ENCODE data around the gene TRIP13.

TRIP13 gene

GRCh38 chr5:873328-873727 is 19.4 kb upstream of the TRIP13 start:
- Histone ChIP-seq H3K79me2 (ENCODE audit: control insufficient read depth, low read length) (no peaks in the 10 kb centered on the region; the same call in 1 of the 2 replicates), H3K4me1 (ENCODE audit: control insufficient read depth, low read length) (no peaks in the 10 kb centered on the region), H3K36me3 (ENCODE audit: control insufficient read depth, low read length) (peaks cover 95% of the 10 kb centered on the region), H3K4me2 (ENCODE audit: low read length) (no peak overlapping the region), H3K4me3 (ENCODE audit: low read length) (no peak overlapping the region), H3K9me3 (ENCODE audit: control insufficient read depth, insufficient read depth, low read length) (no peaks in the 10 kb centered on the region), H3K9me2 (replicated peaks; ENCODE audit: control insufficient read depth, low read length) (no peaks in the 10 kb centered on the region), H3F3A (ENCODE audit: control insufficient read depth, insufficient read depth) (no peaks in the 10 kb centered on the region), H3K27me3 (ENCODE audit: control insufficient read depth, low read length) (no peaks in the 10 kb centered on the region), H3K27ac (ENCODE audit: low read depth, low read length) (no peak overlapping the region), H4K20me1 (ENCODE audit: control insufficient read depth, insufficient read depth, low read depth, low read length) (no peaks in the 10 kb centered on the region)
- no peak for TF ChIP-seq CTCF (IDR thresholded peaks at IDR 0.05; ENCODE audit: low read depth, low read length, poor library complexity, severe bottlenecking)
- TF ChIP-seq EZH2phosphoT487 (IDR thresholded peaks at IDR 0.05; ENCODE audit: borderline replicate concordance, low read length), result no peak

GRCh38 chr5:875931-876330 is 16.8 kb upstream of the TRIP13 start:
- no peak overlapping the region for H3K4me3 ChIP-seq (ENCODE audit: low read length)
- H3K36me3 ChIP-seq (ENCODE audit: control insufficient read depth, low read length), result peaks cover 73% of the 10 kb centered on the region
- no peaks in the 10 kb centered on the region for H4K20me1 ChIP-seq (ENCODE audit: control insufficient read depth, insufficient read depth, low read depth, low read length)

GRCh38 chr5:876398-877365 is 16.0 kb upstream of the TRIP13 start:
- Histone ChIP-seq H3K27me3 (ENCODE audit: control insufficient read depth, low read length) (no peaks in the 10 kb centered on the region), H4K20me1 (ENCODE audit: control insufficient read depth, insufficient read depth, low read depth, low read length) (no peaks in the 10 kb centered on the region), H3K27ac (ENCODE audit: low read depth, low read length) (no peak overlapping the region), H3K4me2 (ENCODE audit: low read length) (no peak overlapping the region), H3K36me3 (ENCODE audit: control insufficient read depth, low read length) (peaks cover 73% of the 10 kb centered on the region), H3K9me3 (ENCODE audit: control insufficient read depth, insufficient read depth, low read length) (no peaks in the 10 kb centered on the region), H3K79me2 (ENCODE audit: control insufficient read depth, low read length) (peaks cover 8% of the 10 kb centered on the region), H3K4me3 (ENCODE audit: low read length) (no peak overlapping the region), H3K4me1 (ENCODE audit: control insufficient read depth, low read length) (no peaks in the 10 kb centered on the region), H3K9me2 (replicated peaks; ENCODE audit: control insufficient read depth, low read length) (no peaks in the 10 kb centered on the region), H3F3A (ENCODE audit: control insufficient read depth, insufficient read depth) (no peaks in the 10 kb centered on the region)
- TF ChIP-seq CTCF (IDR thresholded peaks at IDR 0.05; ENCODE audit: low read depth, low read length, poor library complexity, severe bottlenecking), result no peak
- no peak for TF ChIP-seq EZH2phosphoT487 (IDR thresholded peaks at IDR 0.05; ENCODE audit: borderline replicate concordance, low read length)

More at GRCh38 chr5:875931-876330, 16.8 kb upstream of the TRIP13 start:
- no peaks in the 10 kb centered on the region for H3K9me3 ChIP-seq (ENCODE audit: control insufficient read depth, insufficient read depth, low read length)
- no peaks in the 10 kb centered on the region for H3K27me3 ChIP-seq (ENCODE audit: control insufficient read depth, low read length)
- no peak overlapping the region for H3K4me2 ChIP-seq (ENCODE audit: low read length)
- H3K27ac ChIP-seq (ENCODE audit: low read depth, low read length), result no peak overlapping the region
- TF ChIP-seq CTCF (IDR thresholded peaks at IDR 0.05; ENCODE audit: low read depth, low read length, poor library complexity, severe bottlenecking) (no peak), EZH2phosphoT487 (IDR thresholded peaks at IDR 0.05; ENCODE audit: borderline replicate concordance, low read length) (no peak)
- no peaks in the 10 kb centered on the region for H3F3A ChIP-seq (ENCODE audit: control insufficient read depth, insufficient read depth)
- no peaks in the 10 kb centered on the region for H3K9me2 ChIP-seq (replicated peaks; ENCODE audit: control insufficient read depth, low read length)
- peaks cover under 1% of the 10 kb centered on the region for H3K79me2 ChIP-seq (ENCODE audit: control insufficient read depth, low read length)
- no peaks in the 10 kb centered on the region for H3K4me1 ChIP-seq (ENCODE audit: control insufficient read depth, low read length)
